Frontal cortex (tissue), 4 donors: ENCODE measurements around the gene ACTN4. TPM values are rescaled to one million over a fixed set of nuclear protein-coding genes. Genes with fewer than 3 reads are reported as not detected.

Experiments used
- DNase-seq, 2 donors: peaks; one replicate each; pipeline ENCODE4 v3.0.0; 2012; ENCODE audit warnings: low spot score in 2 of 2
- FAIRE-seq: peaks from 2 replicates; lab custom pipeline; 2012; peaks lifted over from hg19 to GRCh38; lab: Jason Lieb, UNC
- total RNA-seq: library from RNA; depleted of rRNA; stranded (reverse); fragments of >200 nt; gene quantifications from one replicate; pipeline ENCODE4 v1.2.3, GENCODE V29; 2014
- donor health status: control.
- donor health status: control.
- donor health status: control.

The ACTN4 gene
- total RNA-seq, 1 donor from 2014 or later = 50.1 TPM

DNA sequence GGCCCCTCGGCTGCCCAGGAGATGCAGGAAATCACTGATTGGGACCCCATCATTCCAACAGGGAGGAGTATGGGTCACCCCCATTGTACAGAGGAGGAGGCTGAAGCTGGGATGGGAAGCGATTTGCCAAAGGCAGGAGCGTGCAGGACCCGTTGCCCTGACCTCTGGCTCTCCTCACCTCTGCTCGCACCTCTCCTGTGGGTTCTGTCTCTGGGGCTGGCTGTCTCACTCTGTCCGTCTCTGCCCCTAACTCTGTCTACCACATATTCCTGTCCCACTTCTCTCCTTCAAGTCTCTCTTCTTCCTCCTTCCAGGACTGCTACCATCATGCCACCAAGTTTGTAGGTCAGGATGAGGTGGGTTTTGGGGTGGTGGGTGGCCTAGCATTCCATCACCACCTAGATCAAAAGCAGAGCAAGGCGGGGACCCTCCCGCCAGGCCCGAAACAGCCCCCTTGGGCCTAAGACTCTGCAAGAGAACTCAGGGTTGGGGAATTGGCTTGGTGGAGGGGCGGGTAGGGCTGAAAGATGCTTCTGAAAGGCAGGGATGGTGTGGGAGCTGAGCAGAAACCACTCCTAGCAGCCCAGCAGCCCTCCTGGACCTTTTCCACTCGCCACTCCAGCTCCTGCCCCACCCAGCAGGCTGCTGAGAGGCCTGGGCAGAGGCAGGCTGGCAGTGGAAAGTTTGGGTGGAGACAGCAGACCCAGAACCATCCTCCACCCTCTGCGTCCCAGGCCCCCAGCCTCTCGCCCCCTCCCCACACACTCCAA lies 126.9 kb downstream of the ACTN4 start:
- DNase-seq (no peak), FAIRE-seq (no peak)

DNA sequence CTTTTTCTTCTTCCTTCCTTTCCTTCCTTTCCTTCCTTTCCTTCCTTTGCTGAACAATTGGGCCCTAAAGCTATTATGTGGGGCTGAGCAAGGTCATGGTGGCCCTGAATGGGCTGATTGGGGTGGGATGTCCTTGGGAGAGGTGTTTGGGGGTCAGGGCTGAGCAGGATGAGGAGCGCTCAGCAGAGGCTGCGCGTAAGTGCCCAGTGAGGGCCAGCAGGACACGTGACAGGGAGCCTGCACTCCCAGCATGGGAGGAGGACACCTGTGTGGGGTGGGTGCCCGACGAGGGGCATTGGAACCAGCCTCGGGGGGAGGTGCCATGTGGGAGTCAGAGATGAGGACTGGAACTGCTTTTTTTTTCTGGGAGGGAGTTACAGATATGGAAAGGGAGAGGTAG lies 131.3 kb downstream of the ACTN4 start:
- FAIRE-seq = no peak
- DNase-seq = no peak

DNA sequence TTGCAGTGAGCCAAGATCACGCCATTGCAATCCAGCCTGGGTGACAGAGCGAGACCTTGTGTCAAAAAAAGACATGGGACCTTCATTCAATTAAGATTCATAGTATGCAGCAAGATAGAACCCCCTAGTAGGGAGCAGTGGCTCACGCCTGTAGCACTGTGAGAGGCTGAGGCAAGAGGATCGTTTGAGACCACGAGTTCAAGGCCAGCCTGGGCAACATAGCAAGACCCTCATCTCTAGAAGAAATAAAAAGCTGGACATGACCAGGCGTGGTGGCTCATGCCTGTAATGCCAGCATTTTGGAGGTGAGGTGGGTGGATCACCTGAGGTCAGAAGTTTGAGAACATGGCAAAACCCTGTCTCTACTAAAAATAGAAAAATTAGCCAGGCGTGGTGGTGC lies 133.0 kb downstream of the ACTN4 start:
- FAIRE-seq (no peak), DNase-seq (no peak)

DNA sequence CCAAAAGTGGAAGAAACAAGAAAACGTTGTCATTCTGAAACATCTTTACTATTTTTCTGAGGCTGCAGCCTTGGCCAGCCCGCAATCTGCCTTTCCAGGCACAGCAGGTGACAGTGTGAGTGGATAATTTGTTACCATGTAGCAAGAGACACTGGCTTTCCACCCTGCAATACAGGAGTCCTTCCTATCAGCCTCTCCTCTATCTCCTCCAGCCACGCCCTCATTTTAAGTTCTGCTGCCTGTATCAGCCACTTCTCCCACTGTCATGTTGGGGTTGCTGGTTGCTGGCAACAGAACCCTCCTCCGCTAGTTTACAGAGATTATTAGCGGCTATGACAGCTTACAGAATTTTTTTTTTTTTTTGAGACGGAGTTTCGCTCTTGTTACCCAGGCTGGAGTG lies 133.6 kb downstream of the ACTN4 start:
- DNase-seq = no peak
- no peak for FAIRE-seq

Other genes starting within 250 kb of the ACTN4 start
- 14.3 TPM for gene FAM98C, start 244.6 kb upstream of the ACTN4 start, total RNA-seq
- gene RASGRP4, start 221.4 kb upstream of the ACTN4 start, total RNA-seq = under 0.01 TPM
- gene RYR1, start 214.0 kb upstream of the ACTN4 start, total RNA-seq = 4.5 TPM
- gene MAP4K1, start 29.7 kb upstream of the ACTN4 start, total RNA-seq = 1.2 TPM
- 120 TPM for gene EIF3K, start 28.5 kb upstream of the ACTN4 start, total RNA-seq
- under 0.01 TPM for gene CAPN12, start 96.8 kb downstream of the ACTN4 start, total RNA-seq
- not detected for gene LGALS7, start 125.9 kb downstream of the ACTN4 start, total RNA-seq
- gene LGALS7B, start 141.6 kb downstream of the ACTN4 start, total RNA-seq = not detected
- gene LGALS4, start 165.3 kb downstream of the ACTN4 start, total RNA-seq = under 0.01 TPM
- 15.1 TPM for gene ECH1, start 184.1 kb downstream of the ACTN4 start, total RNA-seq
- gene HNRNPL, start 202.3 kb downstream of the ACTN4 start, total RNA-seq = 372 TPM
- gene RINL, start 230.6 kb downstream of the ACTN4 start, total RNA-seq = 5.3 TPM